Neural cell (in vitro differentiated cells): Measurements from ENCODE around the gene IPO11. TPM values are rescaled to one million over a fixed set of nuclear protein-coding genes. Genes with fewer than 3 reads are reported as not detected.

Experiments
- H2AFZ ChIP-seq: fragments of 200-600, 300-800 bp; sonication (generic), shearing (Covaris generic); 2 replicates; pipeline ENCODE4 v1.6.0; 2014; ENCODE audit warnings: low read depth, mild to moderate bottlenecking, antibody characterized with exemption, low read length, moderate library complexity
- H3F3A ChIP-seq: fragments of 200-600 bp; shearing (Covaris generic); 2 replicates; pipeline ENCODE4 v1.6.1; 2016; ENCODE audit warnings: mild to moderate bottlenecking, moderate library complexity, mixed read lengths, antibody characterized with exemption, low read length; ENCODE audit not compliant: insufficient read depth, poor library complexity, severe bottlenecking
- H3K27ac ChIP-seq: fragments of 200-600, 300-800 bp; sonication (generic), shearing (Covaris generic); 2 replicates; pipeline ENCODE4 v1.5.1; 2014; ENCODE audit warnings: mild to moderate bottlenecking, low read length, moderate library complexity
- H3K27me3 ChIP-seq: fragments of 300-800, 200-600 bp; sonication (generic), shearing (Covaris generic); 2 replicates; pipeline ENCODE4 v1.6.0; 2014; ENCODE audit warnings: mild to moderate bottlenecking, low read depth, low read length, moderate library complexity; ENCODE audit not compliant: insufficient read depth
- H3K36me3 ChIP-seq: fragments of 300-800, 200-600 bp; sonication (generic), shearing (Covaris generic); 2 replicates; pipeline ENCODE4 v1.5.1; 2014; ENCODE audit warnings: mild to moderate bottlenecking, antibody characterized with exemption, low read length, moderate library complexity; ENCODE audit not compliant: insufficient read depth
- H3K4me2 ChIP-seq: fragments of 300-800, 200-600 bp; sonication (generic), shearing (Covaris generic); 2 replicates; pipeline ENCODE4 v1.6.0; 2014; ENCODE audit warnings: mild to moderate bottlenecking, low read length
- H3K4me3 ChIP-seq: fragments of 300-800, 200-600 bp; sonication (generic), shearing (Covaris generic); 2 replicates; pipeline ENCODE4 v1.5.1; 2014; ENCODE audit warnings: mild to moderate bottlenecking, low read length, moderate library complexity
- H3K79me2 ChIP-seq: fragments of 200-600 bp; shearing (Covaris generic); replicated peaks from 2 replicates; pipeline ENCODE4 v1.6.0; 2014; ENCODE audit warnings: mild to moderate bottlenecking, low read length, moderate library complexity; ENCODE audit not compliant: insufficient read depth
- H3K9ac ChIP-seq: fragments of 300-800, 200-600 bp; sonication (generic), shearing (Covaris generic); 2 replicates; pipeline ENCODE4 v1.6.1; 2016; ENCODE audit warnings: mild to moderate bottlenecking, low read length, mixed read lengths
- H3K9me2 ChIP-seq: fragments of 200-600 bp; shearing (Covaris generic); 2 replicates; pipeline ENCODE4 v1.6.1; 2016; ENCODE audit warnings: mild to moderate bottlenecking, low read length, mixed read lengths; ENCODE audit not compliant: insufficient read depth
- H3K9me3 ChIP-seq: fragments of 200-600, 300-800 bp; sonication (generic), shearing (Covaris generic); 2 replicates; pipeline ENCODE4 v1.6.1; 2016; ENCODE audit warnings: mild to moderate bottlenecking, mixed run types, low read length, moderate library complexity, mixed read lengths
- H4K20me1 ChIP-seq: fragments of 200-600 bp; shearing (Covaris generic); 2 replicates; pipeline ENCODE4 v1.6.1; 2016; ENCODE audit warnings: mild to moderate bottlenecking, mixed run types; ENCODE audit not compliant: insufficient read depth
- CTCF ChIP-seq: fragments of 450-650 bp; IDR thresholded peaks from 2 replicates; pipeline ENCODE4 v1.5.1; 2014; ENCODE audit warnings: antibody characterized with exemption, mild to moderate bottlenecking, moderate library complexity; ENCODE audit not compliant: poor library complexity, severe bottlenecking
- EP300 ChIP-seq: fragments of 450-650 bp; conservative IDR thresholded peaks from 2 replicates; pipeline ENCODE4 v1.6.1; 2014; ENCODE audit warnings: antibody characterized with exemption, mild to moderate bottlenecking, moderate library complexity; ENCODE audit not compliant: poor library complexity, severe bottlenecking
- EZH2 ChIP-seq: fragments of 200-600, 300-800 bp; shearing (Covaris generic), sonication (generic); IDR thresholded peaks from 2 replicates; pipeline ENCODE4 v1.6.1; 2014; ENCODE audit warnings: antibody characterized with exemption, low read length, borderline replicate concordance, mild to moderate bottlenecking; ENCODE audit not compliant: insufficient read depth, poor library complexity, severe bottlenecking
- MXI1 ChIP-seq: fragments of 450-650 bp; conservative IDR thresholded peaks from 2 replicates; pipeline ENCODE4 v1.6.1; 2014; ENCODE audit warnings: antibody characterized with exemption, mild to moderate bottlenecking; ENCODE audit not compliant: poor library complexity, severe bottlenecking
- POLR2AphosphoS5 ChIP-seq: IDR thresholded peaks from 2 replicates; pipeline ENCODE4 v1.6.1; 2012
- RAD21 ChIP-seq: fragments of 450-650 bp; conservative IDR thresholded peaks from 2 replicates; pipeline ENCODE4 v1.6.1; 2014; ENCODE audit warnings: antibody characterized with exemption, mild to moderate bottlenecking, moderate library complexity
- REST ChIP-seq: IDR thresholded peaks from 2 replicates; pipeline ENCODE4 v1.6.1; 2012; ENCODE audit warnings: borderline replicate concordance
- SMC3 ChIP-seq: fragments of 450-650 bp; conservative IDR thresholded peaks from 2 replicates; pipeline ENCODE4 v1.6.1; 2014; ENCODE audit warnings: antibody characterized with exemption, mild to moderate bottlenecking, moderate library complexity; ENCODE audit not compliant: poor library complexity
- TAF1 ChIP-seq: IDR thresholded peaks from 2 replicates; pipeline ENCODE4 v1.6.1; 2012; ENCODE audit warnings: low read depth
- polyA plus RNA-seq: library from polyadenylated mRNA; depleted of rRNA; stranded (reverse); fragments of >200 nt; gene quantifications from 2 replicates; pipeline ENCODE4 v1.2.3, GENCODE V29; 2014

The IPO11 gene
- polyA plus RNA-seq, 1 donor from 2014 or later, result 12.5 TPM

GRCh38 chr5:62627901-62628300, 215.3 kb downstream of the IPO11 start:
- Histone ChIP-seq H3K36me3 (no peaks in the 10 kb centered on the region), H3K9me2 (no peaks in the 10 kb centered on the region), H3K9ac (no peak overlapping the region), H3K79me2 (no peaks in the 10 kb centered on the region), H3K27me3 (no peaks in the 10 kb centered on the region), H3K27ac (no peak overlapping the region), H3K9me3 (no peaks in the 10 kb centered on the region), H3F3A (no peaks in the 10 kb centered on the region), H2AFZ (no peak overlapping the region), H4K20me1 (no peaks in the 10 kb centered on the region), H3K4me3 (no peak overlapping the region), H3K4me2 (no peak overlapping the region)
- TF ChIP-seq CTCF (no peak), SMC3 (no peak), MXI1 (no peak), RAD21 (no peak), REST (no peak), POLR2AphosphoS5 (no peak), EP300 (no peak), EZH2 (no peak), TAF1 (no peak)

DNA sequence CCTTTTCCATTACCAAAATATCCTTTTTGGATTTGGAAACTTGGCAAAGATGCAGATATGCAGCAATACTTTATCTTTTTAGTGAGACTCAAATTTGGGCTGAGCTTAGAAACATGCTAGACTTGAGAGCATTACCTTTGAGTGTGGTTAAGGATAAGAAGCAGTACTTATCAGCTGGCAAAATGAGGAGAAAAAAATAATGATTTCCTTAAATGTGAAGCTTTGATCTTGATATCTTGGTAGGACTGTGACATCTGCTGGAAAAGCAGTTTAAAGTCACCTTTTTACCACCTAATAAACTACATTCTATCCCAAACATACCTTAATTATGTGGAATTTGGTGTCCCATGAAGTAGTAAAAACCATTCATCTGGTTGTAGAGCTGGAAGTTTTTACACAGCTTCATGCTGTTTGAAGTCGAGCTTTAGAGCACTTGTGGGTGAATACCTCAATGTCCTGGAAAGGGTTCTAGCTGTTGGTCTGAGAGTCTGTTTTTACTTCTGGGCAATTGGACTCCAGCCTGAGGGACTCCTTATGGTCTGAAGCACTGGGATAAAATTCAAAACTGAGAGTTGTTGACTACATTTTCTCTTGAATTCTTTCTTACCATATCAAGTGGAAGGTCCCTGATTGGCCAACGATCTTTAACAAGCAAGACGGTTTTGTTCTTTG, 219.5 kb downstream of the IPO11 start:
- Histone ChIP-seq H2AFZ (no peak overlapping the region), H3F3A (no peaks in the 10 kb centered on the region), H3K9ac (no peak overlapping the region), H3K4me2 (no peak overlapping the region), H3K9me2 (no peaks in the 10 kb centered on the region), H3K79me2 (no peaks in the 10 kb centered on the region), H3K9me3 (no peaks in the 10 kb centered on the region), H3K36me3 (no peaks in the 10 kb centered on the region), H4K20me1 (no peaks in the 10 kb centered on the region), H3K4me3 (no peak overlapping the region), H3K27ac (no peak overlapping the region), H3K27me3 (no peaks in the 10 kb centered on the region)
- TF ChIP-seq EZH2, result no peak
- no peak for TF ChIP-seq EP300
- TF ChIP-seq MXI1, result no peak
- TF ChIP-seq CTCF, result no peak
- no peak for TF ChIP-seq SMC3
